Caco-2 (cell line): ENCODE measurements around the gene HECTD1. TPM values are rescaled to one million over a fixed set of nuclear protein-coding genes. Genes with fewer than 3 reads are reported as not detected.
"Not testable (repeated sequence)": the region's sequence is repeated elsewhere in the genome, so short reads cannot be mapped to it uniquely, and the experiment has no call there.

Experiments
- BruUV-seq: library from RNA; stranded (reverse); fragments of 400-500 nt; replicated peaks from 2 replicates; lab custom pipeline; 2021; lab: Mats Ljungman, UMichigan
- CTCF ChIA-PET: fragments of 300-600 bp; sonication (Branson Sonifier 250); formaldehyde crosslinking; loops from one replicate; lab custom pipeline; 2022; ENCODE audit warnings: antibody characterized with exemption; lab: Charles Lee
- POLR2A ChIA-PET: fragments of 300-600 bp; sonication (Branson Sonifier 250); formaldehyde crosslinking; loops from one replicate; lab custom pipeline; 2022; ENCODE audit warnings: antibody characterized with exemption; lab: Charles Lee
- DNase-seq, 2 experiments: peaks; one replicate each; pipeline versions ENCODE4 v3.0.0 to v3.0.0-alpha.2; 2020 to 2022
- H3K27me3 ChIP-seq: replicated peaks from 2 replicates; pipeline ENCODE4 v1.6.0; 2011; ENCODE audit warnings: low read length; ENCODE audit not compliant: control insufficient read depth, insufficient read depth
- H3K36me3 ChIP-seq: 2 replicates; pipeline ENCODE4 v1.5.1; 2011; ENCODE audit warnings: low read length; ENCODE audit not compliant: control insufficient read depth, insufficient read depth
- H3K4me1 ChIP-seq: fragments of 250-450 bp; sonication (Bioruptor Pico); 2 replicates; pipeline ENCODE4 v1.5.1; 2020; ENCODE audit warnings: mild to moderate bottlenecking
- H3K4me3 ChIP-seq: 2 replicates; pipeline ENCODE4 v1.5.1; 2011; ENCODE audit warnings: low read depth, mild to moderate bottlenecking, control low read depth, low read length
- H3K9me3 ChIP-seq: fragments of 250-450 bp; sonication (Bioruptor Pico); 2 replicates; pipeline ENCODE4 v1.5.1; 2020; ENCODE audit warnings: mild to moderate bottlenecking, moderate library complexity
- H3K27ac Mint-ChIP-seq: one replicate; pipeline ENCODE4 v1.8.0; 2022; ENCODE audit warnings: mixed read lengths; ENCODE audit not compliant: unreplicated experiment
- H3K27me3 Mint-ChIP-seq: one replicate; pipeline ENCODE4 v1.8.0; 2022; ENCODE audit warnings: mixed read lengths; ENCODE audit not compliant: insufficient read depth, unreplicated experiment
- H3K36me3 Mint-ChIP-seq: one replicate; pipeline ENCODE4 v1.8.0; 2022; ENCODE audit warnings: mild to moderate bottlenecking, mixed read lengths; ENCODE audit not compliant: insufficient read depth, unreplicated experiment
- H3K4me1 Mint-ChIP-seq: one replicate; pipeline ENCODE4 v1.8.0; 2022; ENCODE audit warnings: low read depth, mixed read lengths; ENCODE audit not compliant: unreplicated experiment
- H3K4me3 Mint-ChIP-seq: one replicate; pipeline ENCODE4 v1.8.0; 2022; ENCODE audit warnings: mild to moderate bottlenecking, moderate library complexity, mixed read lengths; ENCODE audit not compliant: unreplicated experiment
- H3K9me3 Mint-ChIP-seq: one replicate; pipeline ENCODE4 v1.8.0; 2022; ENCODE audit warnings: mixed read lengths; ENCODE audit not compliant: unreplicated experiment
- CTCF ChIP-seq, 2 experiments: fragments of 200-600 bp in 1 of 2; IDR thresholded peaks; 1 replicate in 1 of 2; 2 replicates in 1 of 2; pipeline versions ENCODE4 v1.5.1 to v1.8.0; 2011 to 2022; ENCODE audit warnings: antibody characterized with exemption in 1 of 2, control low read depth in 1 of 2, inconsistent platforms in 1 of 2, low read depth in 1 of 2, low read length in 1 of 2, mild to moderate bottlenecking in 1 of 2, moderate library complexity in 1 of 2; ENCODE audit not compliant: insufficient read depth in 1 of 2, severe bottlenecking in 1 of 2, unreplicated experiment in 1 of 2
- intact Hi-C: fragments of 100-400 bp; cut with micrococcal nuclease; formaldehyde crosslinking; loops from one replicate; pipeline ENCODE4 v1.10.0; 2022; ENCODE audit not compliant: unreplicated experiment
- total RNA-seq: library from RNA; stranded (reverse); gene quantifications from 2 replicates; pipeline ENCODE4 v1.2.3, GENCODE V29; 2022

The HECTD1 gene
- total RNA-seq, 1 experiment from 2014 or later = 146 TPM

- Histone ChIP-seq H3K4me1 (no peaks in the 10 kb centered on the region), H3K27me3 (no peaks in the 10 kb centered on the region), H3K4me3 (no peak overlapping the region), H3K9me3 (no peaks in the 10 kb centered on the region), H3K36me3 (no peaks in the 10 kb centered on the region)
- ChIA-PET CTCF (no interaction called here), POLR2A (no interaction called here)
- Mint-ChIP-seq H3K9me3 (no peaks in the 10 kb centered on the region), H3K36me3 (no peaks in the 10 kb centered on the region), H3K27me3 (no peaks in the 10 kb centered on the region), H3K4me1 (no peaks in the 10 kb centered on the region), H3K27ac (no peak overlapping the region), H3K4me3 (no peak overlapping the region)
- intact Hi-C loops = no loop called here
- BruUV-seq = no TSS peak
- no peak for DNase-seq
- no peak for TF ChIP-seq CTCF (IDR thresholded peaks at IDR 0.05; ENCODE audit: insufficient read depth in 1 of 2, low read depth in 1 of 2, low read length in 1 of 2, severe bottlenecking in 1 of 2, unreplicated experiment in 1 of 2)
Observed at GRCh38 chr14:31069343-31069742, 138.2 kb downstream of the HECTD1 start.

GRCh38 chr14:31068235-31068634 lies 139.4 kb downstream of the HECTD1 start:
- CTCF ChIA-PET = interaction anchor here (0.5 kb wide), 1 partner anchor 1124 kb away, joined by 3 read pairs; no protein-coding TSS in a partner anchor
- POLR2A ChIA-PET = no interaction called here
- Mint-ChIP-seq H3K4me1 (no peaks in the 10 kb centered on the region), H3K9me3 (no peaks in the 10 kb centered on the region), H3K4me3 (no peak overlapping the region), H3K27me3 (no peaks in the 10 kb centered on the region), H3K27ac (no peak overlapping the region), H3K36me3 (no peaks in the 10 kb centered on the region)
- no peaks in the 10 kb centered on the region for H3K27me3 ChIP-seq
- no peak for DNase-seq
- H3K4me1 ChIP-seq = no peaks in the 10 kb centered on the region
- TF ChIP-seq CTCF (IDR thresholded peaks at IDR 0.05; ENCODE audit: insufficient read depth in 1 of 2, low read depth in 1 of 2, low read length in 1 of 2, severe bottlenecking in 1 of 2, unreplicated experiment in 1 of 2) = no peak
- BruUV-seq = no TSS peak
- no peaks in the 10 kb centered on the region for H3K36me3 ChIP-seq
- no peaks in the 10 kb centered on the region for H3K9me3 ChIP-seq
- intact Hi-C loops = no loop called here
- H3K4me3 ChIP-seq = no peak overlapping the region

GRCh38 chr14:31062908-31063307 lies 144.7 kb downstream of the HECTD1 start:
- intact Hi-C loops, H3K4me3 Mint-ChIP-seq, H3K4me1 ChIP-seq, H3K9me3 ChIP-seq, H3K36me3 ChIP-seq, POLR2A ChIA-PET, H3K27ac Mint-ChIP-seq, CTCF ChIA-PET, H3K4me3 ChIP-seq, H3K36me3 Mint-ChIP-seq, H3K4me1 Mint-ChIP-seq, H3K9me3 Mint-ChIP-seq, DNase-seq, BruUV-seq, H3K27me3 ChIP-seq, H3K27me3 Mint-ChIP-seq: not testable (repeated sequence)
